HK-2 (cell line): ENCODE data around the gene TXNDC2.

Experiments
- DNase-seq: peaks from one replicate; pipeline ENCODE4 v3.0.0-alpha.2; 2018; ENCODE audit not compliant: unreplicated experiment

TXNDC2 gene

DNA sequence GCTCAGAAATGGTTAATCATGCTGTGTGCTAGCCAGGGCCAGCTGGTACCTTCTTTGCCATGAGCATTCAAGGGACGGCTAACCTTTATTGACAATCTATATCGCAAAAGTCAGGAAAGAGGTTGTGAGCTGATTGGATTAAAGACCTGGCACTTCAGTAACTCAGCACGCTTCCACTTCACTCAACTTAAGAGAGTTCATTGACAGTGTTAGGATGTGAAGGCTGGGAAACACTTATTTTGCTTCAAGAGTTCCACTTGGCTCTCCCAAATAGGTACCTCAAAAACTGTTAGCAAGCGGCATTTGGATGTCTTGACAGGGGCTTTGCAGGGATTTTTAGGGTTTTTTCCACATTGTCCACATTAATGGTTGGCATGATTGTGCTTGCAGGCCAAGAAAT, 25.1 kb upstream of the TXNDC2 start:
- no peak for DNase-seq

GRCh38 chr18:9861157-9861556, 24.6 kb upstream of the TXNDC2 start:
- no peak for DNase-seq

- DNase-seq = no peak
Observed at GRCh38 chr18:9861933-9862332, 23.8 kb upstream of the TXNDC2 start.

DNA sequence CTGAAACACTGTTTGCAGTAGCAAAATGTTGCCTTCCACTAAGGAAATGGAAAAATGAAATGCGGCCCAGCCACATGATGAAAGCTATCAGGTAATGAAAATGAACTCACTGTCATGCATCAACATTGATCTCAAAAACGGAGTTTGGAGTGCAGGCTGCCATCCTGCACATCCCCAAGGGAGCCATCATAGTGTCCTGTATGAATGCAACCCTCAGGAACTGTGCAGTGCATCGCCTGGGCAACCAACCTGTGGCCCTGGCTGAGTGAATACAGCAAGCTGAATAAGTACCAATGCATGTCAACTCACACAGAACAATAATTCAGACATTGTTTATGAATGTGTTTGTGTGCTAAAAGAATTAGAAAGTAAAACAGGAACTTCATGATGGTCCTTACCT, 23.1 kb upstream of the TXNDC2 start:
- DNase-seq = no peak

GRCh38 chr18:9863282-9863681, 22.5 kb upstream of the TXNDC2 start:
- DNase-seq = no peak

DNA sequence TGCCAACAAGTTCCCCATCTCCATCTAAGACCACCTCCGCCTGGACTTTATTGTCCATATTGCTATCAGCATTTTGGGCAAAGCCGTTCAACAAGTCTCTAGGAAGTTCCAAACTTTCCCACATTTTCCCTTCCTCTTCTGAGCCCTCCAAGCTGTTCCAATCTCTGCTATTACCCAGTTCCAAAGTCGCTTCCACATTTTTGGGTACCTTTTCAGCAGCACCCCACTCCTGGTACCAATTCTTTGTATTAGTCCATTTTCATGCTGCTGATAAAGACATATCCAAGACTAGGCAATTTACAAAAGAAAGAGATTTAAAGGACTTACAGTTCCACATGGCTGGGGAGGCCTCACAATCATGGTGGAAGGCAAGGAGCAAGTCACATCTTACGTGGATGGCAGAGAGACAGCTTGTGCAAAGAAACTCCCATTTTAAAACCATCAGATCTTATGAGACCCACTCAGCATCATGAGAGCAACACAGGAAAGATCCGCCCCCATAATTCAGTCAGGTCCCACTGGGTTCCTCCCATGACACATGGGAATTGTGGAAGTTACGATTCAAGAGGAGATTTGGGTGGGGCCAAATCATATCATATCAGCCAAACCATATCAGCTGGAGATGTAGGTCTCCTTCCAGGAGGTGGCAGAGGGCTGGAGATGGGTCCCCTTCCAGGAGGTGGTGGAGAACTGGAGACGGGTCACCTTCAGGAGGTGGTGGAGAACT, 19.8 kb upstream of the TXNDC2 start:
- no peak for DNase-seq

- no peak for DNase-seq
Observed at GRCh38 chr18:9866627-9867026, 19.1 kb upstream of the TXNDC2 start.

GRCh38 chr18:9867071-9867594, 18.6 kb upstream of the TXNDC2 start:
- peak; percentile 4 for DNase-seq

DNA sequence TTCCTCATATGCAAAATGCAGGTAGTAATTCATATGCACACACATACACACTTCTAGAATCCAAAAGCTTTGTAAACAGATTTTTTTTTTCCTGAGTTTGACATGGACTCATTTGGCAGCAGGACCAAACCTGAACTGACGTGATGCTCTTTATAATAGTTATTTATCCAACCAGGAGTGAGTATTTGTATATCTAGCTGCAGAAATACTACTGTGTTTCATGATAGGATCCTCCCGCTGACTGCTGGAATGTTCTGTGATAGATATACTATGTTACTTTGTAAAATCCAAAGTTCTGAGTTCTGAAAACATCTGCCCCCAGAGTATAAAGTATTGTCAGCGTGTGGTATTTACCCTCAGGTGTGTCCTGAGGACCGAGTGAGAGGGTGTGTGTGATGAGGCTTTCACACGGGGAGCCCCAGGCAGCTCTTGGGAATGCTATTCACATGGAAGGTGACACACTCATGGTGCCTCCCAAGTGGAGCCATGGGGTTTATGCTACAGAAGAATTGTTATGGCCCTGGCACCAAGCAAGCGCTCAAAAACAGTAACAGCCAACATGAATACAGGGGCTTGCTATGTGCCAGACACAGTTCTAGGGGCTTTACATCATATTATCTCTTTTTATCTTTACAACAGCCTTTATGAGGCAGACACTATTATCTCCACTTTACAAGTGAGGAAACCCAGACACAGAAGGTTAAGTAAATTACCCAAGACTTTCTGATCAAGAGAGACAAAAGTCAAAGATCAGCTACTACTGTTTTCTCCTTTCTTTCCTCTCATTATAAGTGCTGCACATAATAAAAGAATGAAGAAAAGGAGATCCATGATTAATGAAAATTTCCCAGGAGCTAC, 16.7 kb upstream of the TXNDC2 start:
- DNase-seq = no peak

DNA sequence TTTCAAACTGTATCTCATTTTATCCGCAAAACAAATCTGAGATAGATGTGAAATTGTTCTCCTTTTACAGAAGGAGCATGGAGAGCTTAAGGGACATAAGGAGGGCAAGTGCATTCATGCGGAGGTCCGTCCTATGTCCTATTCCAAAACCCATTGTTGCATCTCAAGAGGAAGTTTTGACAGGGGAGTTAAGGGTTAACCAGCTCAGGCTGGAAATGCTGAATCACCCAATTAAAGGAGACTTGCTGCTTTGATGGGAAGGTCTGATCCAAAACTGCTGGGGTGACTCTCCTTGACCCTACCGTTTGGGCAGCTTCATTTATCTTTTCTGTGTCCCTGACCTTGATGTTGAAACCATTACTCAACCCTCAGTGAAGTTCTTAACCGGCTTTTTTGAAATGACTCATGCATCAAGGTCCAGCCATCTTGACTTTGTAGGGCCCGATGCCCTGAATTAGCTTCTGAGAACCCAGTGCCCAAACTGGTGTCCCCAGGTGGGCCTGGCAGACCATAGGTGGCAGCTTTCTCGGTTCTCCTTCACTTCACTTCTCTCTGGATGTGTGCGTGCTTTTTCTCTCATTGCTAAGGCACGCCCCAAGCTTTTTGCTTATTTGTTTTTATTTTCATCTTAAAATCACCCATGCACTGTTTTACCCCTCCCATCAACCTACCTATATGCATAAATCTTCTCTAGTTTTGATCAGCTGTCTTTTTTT, 15.9 kb upstream of the TXNDC2 start:
- DNase-seq = peak; percentile 29

GRCh38 chr18:9870431-9871008, 15.3 kb upstream of the TXNDC2 start:
- no peak for DNase-seq

GRCh38 chr18:9871244-9871746, 14.5 kb upstream of the TXNDC2 start:
- no peak for DNase-seq

DNA sequence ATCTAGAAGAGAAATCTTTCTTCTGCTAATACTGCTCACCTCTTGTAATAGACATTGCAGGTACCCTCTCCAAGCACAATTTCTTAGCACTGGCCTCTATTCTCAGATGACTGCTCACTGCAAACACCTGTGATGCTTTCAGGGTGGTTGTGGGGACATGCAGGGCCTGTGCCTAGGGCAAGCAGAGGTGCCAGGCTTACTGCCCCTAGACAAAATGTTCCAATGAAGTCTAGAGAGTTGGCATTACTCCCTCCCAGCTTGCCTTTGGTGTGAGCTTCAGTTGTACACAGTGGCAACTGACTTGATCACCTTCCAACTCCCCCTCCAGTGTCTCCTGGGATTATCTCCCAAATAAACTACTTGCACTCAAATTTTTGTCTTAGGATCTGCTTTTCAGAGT, 12.9 kb upstream of the TXNDC2 start:
- no peak for DNase-seq

GRCh38 chr18:9874728-9875127, 11.0 kb upstream of the TXNDC2 start:
- no peak for DNase-seq

DNA sequence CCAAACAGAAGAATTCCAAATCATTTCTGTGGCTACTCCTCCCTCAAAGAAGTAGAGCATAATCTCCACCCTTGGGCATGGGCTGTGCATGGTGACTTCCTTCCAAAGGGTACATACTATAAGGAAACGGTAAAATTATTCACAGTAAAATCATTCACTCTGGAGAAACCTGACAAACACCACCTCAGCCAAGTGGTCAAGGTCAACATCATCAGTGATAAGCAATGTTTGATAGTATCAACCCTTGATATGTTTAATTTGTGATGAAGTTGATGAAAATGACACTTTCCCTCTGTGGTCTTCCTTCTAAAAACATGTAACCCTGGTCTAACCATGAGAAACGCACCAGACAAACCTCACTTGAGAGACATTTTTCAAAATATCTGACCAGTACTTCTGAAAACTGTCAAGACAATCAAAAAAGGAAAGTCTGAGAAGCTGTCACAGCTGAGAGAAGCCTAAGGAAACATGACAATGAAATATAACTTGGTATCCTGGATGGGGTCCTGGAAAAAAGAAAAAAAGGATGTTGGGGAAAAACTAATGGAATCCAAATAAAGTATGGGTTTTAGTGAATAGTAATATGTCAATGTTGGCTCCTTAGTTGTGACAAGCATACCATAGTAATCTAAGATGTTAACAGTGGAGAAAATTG, 9.4 kb upstream of the TXNDC2 start:
- no peak for DNase-seq

- DNase-seq = no peak
Observed at GRCh38 chr18:9876867-9877654, 8.7 kb upstream of the TXNDC2 start.

- DNase-seq = no peak
Observed at GRCh38 chr18:9877655-9878014, 8.1 kb upstream of the TXNDC2 start.

- DNase-seq = no peak
Observed at GRCh38 chr18:9878095-9878494, 7.7 kb upstream of the TXNDC2 start.

GRCh38 chr18:9878783-9879242, 7.0 kb upstream of the TXNDC2 start:
- no peak for DNase-seq

DNA sequence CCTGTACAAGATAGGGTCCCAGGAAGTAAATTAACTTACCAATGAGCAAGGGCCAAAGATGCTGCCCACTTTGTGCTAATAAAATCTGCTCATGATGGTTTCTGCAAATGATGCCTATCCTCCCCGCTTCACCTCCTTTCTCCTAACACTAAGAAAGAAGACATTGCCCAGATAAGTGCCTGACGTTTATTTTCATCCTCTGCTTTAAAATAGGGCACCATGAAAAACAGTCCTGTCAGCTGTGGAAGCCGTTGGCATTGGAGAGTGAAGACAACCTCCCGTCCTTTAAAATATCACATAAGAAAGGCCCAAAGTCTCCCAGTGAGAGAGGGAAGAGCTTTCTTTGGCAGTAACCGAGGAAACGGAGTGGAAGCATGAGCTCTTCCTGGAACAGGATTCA, 1.7 kb upstream of the TXNDC2 start:
- DNase-seq = no peak
